Keratinocyte (primary cell): ENCODE measurements around the gene GATA2. TPM values are rescaled to one million over a fixed set of nuclear protein-coding genes. Genes with fewer than 3 reads are reported as not detected.

Experiments used
- DNase-seq: peaks from one replicate; pipeline ENCODE4 v3.0.0-alpha.2; 2011; ENCODE audit warnings: low read depth, missing footprints, low spot score
- FAIRE-seq: peaks from 2 replicates; lab custom pipeline; 2011; peaks lifted over from hg19 to GRCh38; lab: Jason Lieb, UNC
- H2AFZ ChIP-seq: 2 replicates; pipeline ENCODE4 v1.6.0; 2012; ENCODE audit warnings: low read length, control low read depth, inconsistent platforms; ENCODE audit not compliant: control insufficient read depth
- H3K27ac ChIP-seq: 2 replicates; pipeline ENCODE4 v1.5.1; 2011; ENCODE audit warnings: low read length; ENCODE audit not compliant: control insufficient read depth, insufficient read depth
- H3K27me3 ChIP-seq: 3 replicates; pipeline ENCODE4 v1.6.0; 2011; ENCODE audit warnings: low read length; ENCODE audit not compliant: control insufficient read depth, insufficient read depth; ENCODE audit errors: extremely low read depth
- H3K36me3 ChIP-seq, 2 experiments: 2 replicates in 1 of 2; 3 replicates in 1 of 2; pipeline ENCODE4 v1.5.1; 2011; ENCODE audit warnings: low read length in 2 of 2, mild to moderate bottlenecking in 1 of 2; ENCODE audit not compliant: control insufficient read depth in 2 of 2, insufficient read depth in 2 of 2; ENCODE audit errors: extremely low read depth in 1 of 2
- H3K4me1 ChIP-seq: 3 replicates; pipeline ENCODE4 v1.5.1; 2011; ENCODE audit warnings: low read length; ENCODE audit not compliant: control insufficient read depth, insufficient read depth; ENCODE audit errors: extremely low read depth
- H3K4me2 ChIP-seq: 3 replicates; pipeline ENCODE4 v1.6.0; 2011; ENCODE audit warnings: low read depth, low read length; ENCODE audit not compliant: control insufficient read depth, insufficient read depth; ENCODE audit errors: extremely low read depth
- H3K4me3 ChIP-seq, 3 experiments: fragments of 200-600 bp in 1 of 3; sonication (generic) in 1 of 3; 2 replicates in 2 of 3; 3 replicates in 1 of 3; pipeline ENCODE4 v1.5.1; 2011 to 2016; ENCODE audit warnings: low read length in 3 of 3, mild to moderate bottlenecking in 3 of 3, control low read depth in 2 of 3, inconsistent platforms in 1 of 3, low read depth in 1 of 3, mixed read lengths in 1 of 3, mixed run types in 1 of 3, moderate library complexity in 1 of 3; ENCODE audit not compliant: control insufficient read depth in 2 of 3, insufficient read depth in 2 of 3; ENCODE audit errors: extremely low read depth in 1 of 3
- H3K79me2 ChIP-seq: 2 replicates; pipeline ENCODE4 v1.6.0; 2012; ENCODE audit warnings: low read length; ENCODE audit not compliant: control insufficient read depth, insufficient read depth
- H3K9ac ChIP-seq: 3 replicates; pipeline ENCODE4 v1.6.0; 2011; ENCODE audit warnings: low read length; ENCODE audit not compliant: control insufficient read depth, insufficient read depth; ENCODE audit errors: extremely low read depth
- H3K9me1 ChIP-seq: 3 replicates; pipeline ENCODE4 v1.6.0; 2011; ENCODE audit warnings: low read length; ENCODE audit not compliant: control insufficient read depth, insufficient read depth; ENCODE audit errors: extremely low read depth
- H3K9me3 ChIP-seq: 2 replicates; pipeline ENCODE4 v1.5.1; 2012; ENCODE audit warnings: low read depth, low read length; ENCODE audit not compliant: control insufficient read depth
- H4K20me1 ChIP-seq: 3 replicates; pipeline ENCODE4 v1.6.0; 2011; ENCODE audit warnings: low read length; ENCODE audit not compliant: control insufficient read depth, insufficient read depth; ENCODE audit errors: extremely low read depth
- EZH2 ChIP-seq: IDR thresholded peaks from one replicate; pipeline ENCODE4 v1.6.1; 2012; ENCODE audit warnings: inconsistent platforms, mild to moderate bottlenecking, low read length, moderate library complexity
- dilution Hi-C: fragments of 300-500 bp; cut with MboI; formaldehyde crosslinking; loops from one replicate; pipeline ENCODE4 v1.7.0; 2020; ENCODE audit warnings: low sequenced_read_pairs; ENCODE audit not compliant: extremely low pct_ligation_motif_present
- polyA plus RNA-seq, 5 experiments: library from polyadenylated mRNA; depleted of rRNA in 3 of 5; stranded (reverse) in 3 of 5; stranded (forward) in 1 of 5; unstranded in 1 of 5; fragments of >200 nt; gene quantifications; 1 replicate in 1 of 5; 2 replicates in 3 of 5; 3 replicates in 1 of 5; pipeline versions ENCODE4 v1.2.1 to v1.2.3, GENCODE V29; 2011 to 2012; ENCODE audit warnings: missing spikeins in 2 of 5, low read depth in 1 of 5, low replicate concordance in 1 of 5
- TF ChIP-seq, protein P1 (sequence below), 3 experiments: IDR thresholded peaks in 1 of 3; conservative IDR thresholded peaks in 1 of 3; optimal IDR thresholded peaks in 1 of 3; 2 replicates in 2 of 3; 3 replicates in 1 of 3; pipeline versions ENCODE3 to v1.5.1; 2011; ENCODE audit warnings: low read length in 3 of 3, mild to moderate bottlenecking in 3 of 3, moderate library complexity in 2 of 3, control low read depth in 1 of 3, inconsistent platforms in 1 of 3; ENCODE audit not compliant: insufficient read depth in 2 of 3; ENCODE audit errors: extremely low read depth in 1 of 3

The GATA2 gene
- polyA plus RNA-seq, 1 donor (not counting 4 experiments of a cell fraction or from before 2014, with no cell fraction given) = not detected

DNA sequence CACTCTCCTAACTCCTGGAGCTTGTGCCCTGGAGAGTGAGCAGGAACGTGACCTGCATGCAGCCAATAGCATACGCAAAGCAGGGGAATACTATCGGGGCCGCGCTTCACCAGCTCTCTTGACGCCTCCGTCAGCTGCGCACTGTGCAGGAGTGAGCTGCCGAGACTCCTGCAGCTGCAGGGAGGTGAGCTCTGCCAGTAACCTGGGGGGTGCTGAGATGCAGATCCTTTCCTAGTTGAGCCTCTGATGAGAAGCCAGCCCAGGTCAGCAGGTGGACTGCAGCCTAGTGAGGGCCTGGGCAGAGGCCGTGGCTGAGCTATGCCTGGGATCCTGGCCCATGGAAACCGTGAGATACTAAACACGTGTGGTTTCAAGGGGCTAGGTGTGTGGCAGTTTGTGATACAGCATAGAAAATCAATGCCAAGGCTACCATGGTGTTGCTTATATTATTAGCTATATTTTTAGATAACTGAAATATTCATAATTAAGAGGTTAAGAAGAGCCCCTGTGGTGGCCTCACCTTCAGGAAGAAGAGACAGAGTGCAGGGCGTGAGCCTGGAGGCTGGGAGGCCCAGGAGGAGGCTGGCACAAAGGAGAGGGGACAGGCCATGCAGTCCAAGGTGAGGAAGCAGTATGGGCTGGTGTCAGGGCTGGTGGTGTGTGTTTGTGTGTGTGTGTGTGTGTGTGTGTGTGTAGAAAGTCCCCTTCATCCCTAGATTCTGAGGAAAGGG, 20.4 kb downstream of the GATA2 start:
- TF ChIP-seq EZH2 = no peak
- TF ChIP-seq, protein P1, sequence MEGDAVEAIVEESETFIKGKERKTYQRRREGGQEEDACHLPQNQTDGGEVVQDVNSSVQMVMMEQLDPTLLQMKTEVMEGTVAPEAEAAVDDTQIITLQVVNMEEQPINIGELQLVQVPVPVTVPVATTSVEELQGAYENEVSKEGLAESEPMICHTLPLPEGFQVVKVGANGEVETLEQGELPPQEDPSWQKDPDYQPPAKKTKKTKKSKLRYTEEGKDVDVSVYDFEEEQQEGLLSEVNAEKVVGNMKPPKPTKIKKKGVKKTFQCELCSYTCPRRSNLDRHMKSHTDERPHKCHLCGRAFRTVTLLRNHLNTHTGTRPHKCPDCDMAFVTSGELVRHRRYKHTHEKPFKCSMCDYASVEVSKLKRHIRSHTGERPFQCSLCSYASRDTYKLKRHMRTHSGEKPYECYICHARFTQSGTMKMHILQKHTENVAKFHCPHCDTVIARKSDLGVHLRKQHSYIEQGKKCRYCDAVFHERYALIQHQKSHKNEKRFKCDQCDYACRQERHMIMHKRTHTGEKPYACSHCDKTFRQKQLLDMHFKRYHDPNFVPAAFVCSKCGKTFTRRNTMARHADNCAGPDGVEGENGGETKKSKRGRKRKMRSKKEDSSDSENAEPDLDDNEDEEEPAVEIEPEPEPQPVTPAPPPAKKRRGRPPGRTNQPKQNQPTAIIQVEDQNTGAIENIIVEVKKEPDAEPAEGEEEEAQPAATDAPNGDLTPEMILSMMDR (optimal IDR thresholded peaks at IDR 0.05 in 1 of 3, IDR thresholded peaks at IDR 0.05 in 1 of 3, conservative IDR thresholded peaks at IDR 0.05 in 1 of 3; ENCODE audit: extremely low read depth in 1 of 3, insufficient read depth in 2 of 3, low read length in 3 of 3) = no peak
- DNase-seq (no peak), FAIRE-seq (no peak)
- no peak overlapping the region for H3K4me2 ChIP-seq
- dilution Hi-C loops = no loop called here
- no peak overlapping the region for H3K27ac ChIP-seq
- H3K36me3 ChIP-seq = no peaks in the 10 kb centered on the region
- no peak overlapping the region for H3K9ac ChIP-seq
- H4K20me1 ChIP-seq = no peaks in the 10 kb centered on the region
- no peaks in the 10 kb centered on the region for H3K79me2 ChIP-seq
- no peaks in the 10 kb centered on the region for H3K9me3 ChIP-seq
- no peaks in the 10 kb centered on the region for H3K9me1 ChIP-seq
- peaks cover 37% of the 10 kb centered on the region for H3K27me3 ChIP-seq
- H2AFZ ChIP-seq = no peak overlapping the region
- H3K4me1 ChIP-seq = no peaks in the 10 kb centered on the region
- H3K4me3 ChIP-seq = no peak overlapping the region

DNA sequence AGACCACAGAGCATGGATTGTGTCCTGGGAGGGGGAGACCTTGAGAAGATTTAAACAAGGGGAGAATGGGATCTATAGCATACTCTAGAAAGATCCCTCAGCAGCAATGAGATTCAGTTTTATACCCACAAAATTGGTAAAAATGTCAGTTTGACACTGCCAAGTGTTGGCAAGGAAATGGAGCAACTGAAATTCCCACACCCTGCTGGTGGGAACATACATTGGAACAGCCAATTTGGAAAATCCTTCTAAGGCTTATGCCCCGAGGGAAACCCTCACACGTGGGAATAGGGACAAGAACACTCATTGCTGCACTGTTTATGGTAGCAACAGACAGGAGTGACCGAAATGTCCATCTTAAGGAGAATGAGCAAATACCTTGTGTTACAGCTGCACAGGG, 21.3 kb downstream of the GATA2 start:
- TF ChIP-seq EZH2 = no peak
- TF ChIP-seq, protein P1 (optimal IDR thresholded peaks at IDR 0.05 in 1 of 3, IDR thresholded peaks at IDR 0.05 in 1 of 3, conservative IDR thresholded peaks at IDR 0.05 in 1 of 3; ENCODE audit: extremely low read depth in 1 of 3, insufficient read depth in 2 of 3, low read length in 3 of 3) = no peak
- dilution Hi-C loops = no loop called here
- FAIRE-seq = no peak
- H3K27ac ChIP-seq = no peak overlapping the region
- no peaks in the 10 kb centered on the region for H3K4me1 ChIP-seq
- no peak for DNase-seq
- no peak overlapping the region for H2AFZ ChIP-seq
- H3K4me3 ChIP-seq = no peak overlapping the region
- no peaks in the 10 kb centered on the region for H3K36me3 ChIP-seq
- no peaks in the 10 kb centered on the region for H4K20me1 ChIP-seq
- H3K9me1 ChIP-seq = no peaks in the 10 kb centered on the region
- H3K9ac ChIP-seq = no peak overlapping the region
- peaks cover 31% of the 10 kb centered on the region for H3K27me3 ChIP-seq
- no peaks in the 10 kb centered on the region for H3K9me3 ChIP-seq
- H3K79me2 ChIP-seq = no peaks in the 10 kb centered on the region
- H3K4me2 ChIP-seq = no peak overlapping the region
